B cell (primary cell): Measurements from ENCODE around the gene RAB3B. TPM values are rescaled to one million over a fixed set of nuclear protein-coding genes. Genes with fewer than 3 reads are reported as not detected.

ENCODE experiments used
- ATAC-seq: fragments of 200-7000 bp; cut with Tn5 transposase; one replicate; pipeline ENCODE4 v1.10.0; 2021; ENCODE audit warnings: low read depth, mild to moderate bottlenecking, moderate number of reproducible peaks, moderate library complexity
- CTCF ChIA-PET: fragments of 350-600 bp; sonication (Branson Sonifier 250); formaldehyde crosslinking; loops from one replicate; lab custom pipeline; 2021; ENCODE audit warnings: antibody characterized with exemption, inconsistent platforms; lab: Charles Lee
- POLR2A ChIA-PET: fragments of 350-600 bp; sonication (Branson Sonifier 250); formaldehyde crosslinking; loops from one replicate; lab custom pipeline; 2021; ENCODE audit warnings: antibody characterized with exemption; lab: Charles Lee
- DNase-seq: peaks from one replicate; pipeline ENCODE4 v3.0.0; 2013
- H2AFZ ChIP-seq: 2 replicates; pipeline ENCODE4 v1.6.1; 2012; ENCODE audit warnings: mild to moderate bottlenecking, low read depth, low read length; ENCODE audit not compliant: insufficient read depth, poor library complexity, severe bottlenecking
- H3K27ac ChIP-seq, 2 donors: 1 replicate in 1 of 2; 2 replicates in 1 of 2; pipeline ENCODE4 v1.5.1; 2012 to 2013; ENCODE audit warnings: low read length in 2 of 2, mild to moderate bottlenecking in 2 of 2, moderate library complexity in 1 of 2
- H3K27me3 ChIP-seq, 4 experiments: fragments of 200-600 bp in 1 of 4; sonication (generic) in 1 of 4; replicated peaks in 1 of 4; 1 replicate in 2 of 4; 2 replicates in 2 of 4; pipeline versions ENCODE4 v1.6.1 to v1.7.0; 2013 to 2016; ENCODE audit warnings: low read length in 3 of 4, mild to moderate bottlenecking in 2 of 4, mixed read lengths in 1 of 4, moderate library complexity in 1 of 4; ENCODE audit not compliant: insufficient read depth in 4 of 4, control insufficient read depth in 3 of 4; ENCODE audit errors: control extremely low read depth in 1 of 4
- H3K36me3 ChIP-seq, 2 experiments: replicated peaks in 1 of 2; 1 replicate in 1 of 2; 2 replicates in 1 of 2; pipeline versions ENCODE4 v1.6.1 to v1.7.1; 2013; ENCODE audit warnings: low read length in 1 of 2; ENCODE audit not compliant: insufficient read depth in 2 of 2, control insufficient read depth in 1 of 2; ENCODE audit errors: control extremely low read depth in 1 of 2, extremely low read depth in 1 of 2
- H3K4me1 ChIP-seq, 2 donors: fragments of 200-600 bp in 1 of 2; sonication (generic) in 1 of 2; 1 replicate in 1 of 2; 2 replicates in 1 of 2; pipeline versions ENCODE4 v1.5.1 to v1.6.1; 2013 to 2017; ENCODE audit warnings: low read length in 2 of 2; ENCODE audit not compliant: control insufficient read depth in 2 of 2, insufficient read depth in 2 of 2
- H3K4me2 ChIP-seq: replicated peaks from 2 replicates; pipeline ENCODE3; 2012; ENCODE audit warnings: mild to moderate bottlenecking, low read depth, low read length; ENCODE audit not compliant: poor library complexity, severe bottlenecking
- H3K4me3 ChIP-seq, 5 experiments: fragments of 200-600 bp in 1 of 5; sonication (generic) in 1 of 5; 1 replicate in 3 of 5; 2 replicates in 2 of 5; pipeline versions ENCODE4 v1.5.1 to v1.7.0; 2011 to 2016; ENCODE audit warnings: low read length in 4 of 5, mild to moderate bottlenecking in 4 of 5, low read depth in 2 of 5, control low read depth in 1 of 5, moderate library complexity in 1 of 5; ENCODE audit not compliant: insufficient read depth in 1 of 5; ENCODE audit errors: control extremely low read depth in 1 of 5, extremely low read depth in 1 of 5
- H3K79me2 ChIP-seq: fragments of 200-600 bp; sonication (generic); one replicate; pipeline ENCODE4 v1.6.0; 2016; ENCODE audit warnings: low read length; ENCODE audit not compliant: control insufficient read depth, insufficient read depth
- H3K9ac ChIP-seq: fragments of 200-600 bp; sonication (generic); 2 replicates; pipeline ENCODE4 v1.6.1; 2017; ENCODE audit warnings: mild to moderate bottlenecking, low read length, moderate library complexity
- H3K9me3 ChIP-seq, 3 donors: one replicate each; pipeline versions ENCODE4 v1.6.1 to v1.7.1; 2013; ENCODE audit warnings: low read length in 2 of 3; ENCODE audit not compliant: control insufficient read depth in 2 of 3, insufficient read depth in 1 of 3; ENCODE audit errors: control extremely low read depth in 1 of 3
- H4K20me1 ChIP-seq: 2 replicates; pipeline ENCODE4 v1.6.0; 2012; ENCODE audit warnings: mild to moderate bottlenecking, low read length; ENCODE audit not compliant: insufficient read depth, control insufficient read depth, poor library complexity, severe bottlenecking
- H3K27ac Mint-ChIP-seq: one replicate; pipeline ENCODE4 v1.8.0; 2021; ENCODE audit warnings: mixed read lengths
- H3K27me3 Mint-ChIP-seq: one replicate; pipeline ENCODE4 v1.8.0; 2021; ENCODE audit warnings: mixed read lengths
- H3K4me1 Mint-ChIP-seq: one replicate; pipeline ENCODE4 v1.8.0; 2021; ENCODE audit warnings: mixed read lengths
- H3K4me3 Mint-ChIP-seq: one replicate; pipeline ENCODE4 v1.8.0; 2021; ENCODE audit warnings: mixed read lengths
- H3K9me3 Mint-ChIP-seq: one replicate; pipeline ENCODE4 v1.8.0; 2022; ENCODE audit warnings: mixed read lengths; ENCODE audit not compliant: insufficient read depth
- EZH2 ChIP-seq: IDR thresholded peaks from 2 replicates; pipeline ENCODE4 v1.6.1; 2012; ENCODE audit warnings: borderline replicate concordance, low read depth, mild to moderate bottlenecking, moderate library complexity, low read length; ENCODE audit not compliant: insufficient read depth, poor library complexity, severe bottlenecking
- WGBS: methylation state at CpG from one replicate; pipeline ENCODE4 v1.1.5; 2013; ENCODE audit warnings: missing lambda C conversion rate; ENCODE audit not compliant: insufficient coverage; 5-methylcytosine and 5-hydroxymethylcytosine counted together
- intact Hi-C: fragments of 100-400 bp; cut with micrococcal nuclease; formaldehyde crosslinking; loops from one replicate; pipeline ENCODE4 v1.10.0; 2022
- polyA plus RNA-seq: library from polyadenylated mRNA; depleted of rRNA; stranded (reverse); fragments of >200 nt; gene quantifications from 2 replicates; pipeline ENCODE4 v1.2.3, GENCODE V29; 2012
- total RNA-seq, 2 donors: library from RNA; stranded (reverse); fragments of 120-200 nt in 1 of 2; gene quantifications; 1 replicate in 1 of 2; 2 replicates in 1 of 2; pipeline versions ENCODE4 v1.2.3 to v1.2.4, GENCODE V29; 2013 to 2022
- TF ChIP-seq, protein P1 (sequence below): fragments of 200-600 bp; IDR thresholded peaks from one replicate; pipeline ENCODE4 v1.8.0; 2022; ENCODE audit warnings: antibody characterized with exemption, mild to moderate bottlenecking

Gene RAB3B
- total and polyA plus RNA-seq, 2 donors (not counting 1 experiment from before 2014, with no cell fraction given), result 0.02 TPM; not detected in 1

GRCh38 chr1:51908499-51908898 is 82.0 kb downstream of the RAB3B start:
- no peaks in the 10 kb centered on the region for H3K9me3 Mint-ChIP-seq
- H3K4me1 Mint-ChIP-seq, result peaks cover 10% of the 10 kb centered on the region
- DNase-seq (no peak), ATAC-seq (no peak)
- no peaks in the 10 kb centered on the region for H3K36me3 ChIP-seq
- H3K79me2 ChIP-seq, result no peaks in the 10 kb centered on the region
- peaks cover 0 to 3% (median 1%) of the 10 kb centered on the region in 4 experiments for H3K27me3 ChIP-seq
- CTCF ChIA-PET, result no interaction called here
- no peak overlapping the region for H3K27ac Mint-ChIP-seq
- H4K20me1 ChIP-seq, result no peaks in the 10 kb centered on the region
- H3K4me3 ChIP-seq, result no peak overlapping the region
- POLR2A ChIA-PET, result no interaction called here
- TF ChIP-seq, protein P1, sequence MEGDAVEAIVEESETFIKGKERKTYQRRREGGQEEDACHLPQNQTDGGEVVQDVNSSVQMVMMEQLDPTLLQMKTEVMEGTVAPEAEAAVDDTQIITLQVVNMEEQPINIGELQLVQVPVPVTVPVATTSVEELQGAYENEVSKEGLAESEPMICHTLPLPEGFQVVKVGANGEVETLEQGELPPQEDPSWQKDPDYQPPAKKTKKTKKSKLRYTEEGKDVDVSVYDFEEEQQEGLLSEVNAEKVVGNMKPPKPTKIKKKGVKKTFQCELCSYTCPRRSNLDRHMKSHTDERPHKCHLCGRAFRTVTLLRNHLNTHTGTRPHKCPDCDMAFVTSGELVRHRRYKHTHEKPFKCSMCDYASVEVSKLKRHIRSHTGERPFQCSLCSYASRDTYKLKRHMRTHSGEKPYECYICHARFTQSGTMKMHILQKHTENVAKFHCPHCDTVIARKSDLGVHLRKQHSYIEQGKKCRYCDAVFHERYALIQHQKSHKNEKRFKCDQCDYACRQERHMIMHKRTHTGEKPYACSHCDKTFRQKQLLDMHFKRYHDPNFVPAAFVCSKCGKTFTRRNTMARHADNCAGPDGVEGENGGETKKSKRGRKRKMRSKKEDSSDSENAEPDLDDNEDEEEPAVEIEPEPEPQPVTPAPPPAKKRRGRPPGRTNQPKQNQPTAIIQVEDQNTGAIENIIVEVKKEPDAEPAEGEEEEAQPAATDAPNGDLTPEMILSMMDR, result no peak
- no peak for TF ChIP-seq EZH2
- no peak overlapping the region for H2AFZ ChIP-seq
- no peak overlapping the region for H3K27ac ChIP-seq
- WGBS, result no CpG with 5 or more reads among the region's 2 CpGs
- H3K9me3 ChIP-seq, result no peaks in the 10 kb centered on the region
- intact Hi-C loops, result no loop called here
- H3K4me2 ChIP-seq, result no peak overlapping the region
- H3K4me1 ChIP-seq, result peaks cover 6 to 10% of the 10 kb centered on the region in 2 donors
- no peak overlapping the region for H3K4me3 Mint-ChIP-seq
- peaks cover 26% of the 10 kb centered on the region for H3K27me3 Mint-ChIP-seq
- H3K9ac ChIP-seq, result no peak overlapping the region

GRCh38 chr1:51907079-51907702 is 83.3 kb downstream of the RAB3B start:
- Histone ChIP-seq H3K27ac (no peak overlapping the region), H3K4me1 (peaks cover 6 to 10% of the 10 kb centered on the region in 2 donors), H3K4me3 (no peak overlapping the region), H3K27me3 (peaks cover 0 to 3% (median 1%) of the 10 kb centered on the region in 4 experiments), H3K9me3 (no peaks in the 10 kb centered on the region), H3K4me2 (no peak overlapping the region), H3K9ac (no peak overlapping the region), H2AFZ (no peak overlapping the region), H3K79me2 (no peaks in the 10 kb centered on the region), H4K20me1 (no peaks in the 10 kb centered on the region), H3K36me3 (no peaks in the 10 kb centered on the region)
- ATAC-seq (no peak), DNase-seq (no peak)
- intact Hi-C loops, result no loop called here
- WGBS, result 45% methylated on average over 2 of the region's 4 CpGs
- peaks cover 23% of the 10 kb centered on the region for H3K27me3 Mint-ChIP-seq
- no peaks in the 10 kb centered on the region for H3K9me3 Mint-ChIP-seq
- peaks cover 10% of the 10 kb centered on the region for H3K4me1 Mint-ChIP-seq
- ChIA-PET POLR2A (no interaction called here), CTCF (interaction anchor here (0.6 kb wide), 1 partner anchor 10 kb away, joined by 3 read pairs; no protein-coding TSS in a partner anchor)
- H3K27ac Mint-ChIP-seq, result peak overlapping the region; percentile 84
- H3K4me3 Mint-ChIP-seq, result no peak overlapping the region
- TF ChIP-seq, protein P1, result no peak
- no peak for TF ChIP-seq EZH2
